GM18951 (cell line): ENCODE data around the gene SNX27.

Source experiments
- POLR2A ChIP-seq: IDR thresholded peaks from 4 replicates; pipeline ENCODE4 v1.6.1; 2011; ENCODE audit warnings: mild to moderate bottlenecking; ENCODE audit not compliant: insufficient read length, insufficient read depth; ENCODE audit errors: extremely low read depth
- in situ Hi-C: fragments of 300-500 bp; cut with MboI; formaldehyde crosslinking; loops from one replicate; pipeline ENCODE4 v1.12.0; 2022; ENCODE audit warnings: low sequenced_read_pairs, mixed read lengths, inconsistent platforms; ENCODE audit not compliant: unreplicated experiment

SNX27 gene

DNA sequence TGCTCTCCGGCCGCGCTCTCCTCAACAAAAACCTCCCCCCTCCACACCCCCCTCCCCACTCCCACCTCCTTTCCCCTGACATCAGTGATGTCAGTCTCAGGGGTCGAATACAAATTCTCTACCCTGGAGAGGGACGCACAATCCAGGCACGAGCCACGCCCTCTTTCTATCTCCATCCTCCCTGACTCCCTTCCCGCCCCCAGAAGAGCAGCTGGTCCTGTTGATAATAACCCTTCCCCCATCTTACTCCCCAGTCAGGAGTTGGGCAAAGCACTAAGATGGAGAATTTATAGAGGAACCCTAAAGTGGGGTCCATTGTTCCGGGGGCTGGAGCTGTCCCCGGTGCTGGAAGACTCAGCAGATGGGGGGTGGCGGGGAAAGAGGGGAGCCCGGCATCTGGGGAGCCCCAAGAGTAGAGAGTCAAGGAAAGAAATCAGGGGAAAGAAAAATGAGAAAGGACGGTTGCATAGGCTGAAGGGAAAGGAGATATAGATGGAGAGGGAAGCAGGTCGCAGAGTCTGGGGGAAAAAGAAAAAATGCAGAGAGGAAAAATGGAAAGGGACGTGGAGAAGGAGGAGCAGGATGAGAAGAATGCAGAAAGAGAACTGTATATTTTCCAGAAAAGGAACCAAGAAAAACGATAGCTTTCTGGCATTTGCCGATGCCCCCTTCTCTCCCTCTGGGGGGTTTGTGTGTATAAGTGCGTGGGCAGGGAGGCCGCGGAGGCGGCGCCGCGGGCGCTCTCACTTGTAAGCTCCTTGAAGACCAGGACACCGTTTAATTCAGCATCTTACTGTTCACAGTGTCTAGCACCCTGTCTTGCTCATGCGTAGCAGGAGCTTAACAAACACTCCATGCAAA is 105.2 kb downstream of the SNX27 start, which contains the start of gene CELF3:
TSS of gene CELF3 (minus strand) at position 33 of the 861 bp plus-strand sequence. CDS start 783 bp downstream, outside the sequence.
- in situ Hi-C loops: no loop called here

DNA sequence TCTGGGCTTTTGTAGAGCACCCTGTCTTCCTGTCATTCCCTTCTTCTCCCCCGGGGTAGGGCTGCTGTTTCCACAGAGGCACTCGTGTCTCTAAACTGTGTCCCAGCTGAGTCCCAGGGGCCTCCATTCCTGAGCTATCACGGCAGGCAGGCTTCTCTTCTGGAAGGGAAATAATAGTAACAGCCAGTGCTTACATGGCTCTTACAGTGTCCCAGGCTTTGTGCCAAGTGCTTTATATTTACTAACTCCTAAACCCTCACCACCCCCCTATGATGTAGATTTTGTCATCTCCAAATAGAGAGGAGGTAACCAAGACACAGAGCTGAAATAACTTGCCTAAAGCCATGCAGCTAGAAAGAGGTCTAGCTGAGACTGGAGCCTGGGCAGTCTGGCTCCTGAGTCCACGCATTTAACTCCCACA is 106.2 kb downstream of the SNX27 start:
- no peak for TF ChIP-seq POLR2A
- in situ Hi-C loops: no loop called here

More for the DNA sequence above, 105.2 kb downstream of the SNX27 start, which contains the start of gene CELF3:
- TF ChIP-seq POLR2A: no peak

DNA sequence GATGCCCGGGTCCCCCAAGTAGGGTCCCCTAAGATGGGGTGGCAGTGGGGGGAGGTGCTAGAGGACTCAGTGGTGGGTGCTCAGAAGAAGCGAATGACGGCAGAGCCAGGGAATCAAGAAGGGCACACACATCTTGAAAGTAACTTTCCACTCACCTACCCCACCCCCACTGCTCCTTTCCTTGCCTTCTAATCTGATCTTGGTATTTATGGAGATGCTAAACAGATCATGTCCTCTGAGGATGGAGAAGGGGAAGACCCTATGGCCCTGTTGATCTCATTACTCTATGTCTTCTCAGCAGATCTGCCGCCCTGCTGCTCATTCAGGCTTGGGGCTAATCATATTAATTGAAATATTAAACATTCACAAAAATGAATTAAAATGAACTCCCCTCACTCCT is 106.8 kb downstream of the SNX27 start:
- in situ Hi-C loops: no loop called here

DNA sequence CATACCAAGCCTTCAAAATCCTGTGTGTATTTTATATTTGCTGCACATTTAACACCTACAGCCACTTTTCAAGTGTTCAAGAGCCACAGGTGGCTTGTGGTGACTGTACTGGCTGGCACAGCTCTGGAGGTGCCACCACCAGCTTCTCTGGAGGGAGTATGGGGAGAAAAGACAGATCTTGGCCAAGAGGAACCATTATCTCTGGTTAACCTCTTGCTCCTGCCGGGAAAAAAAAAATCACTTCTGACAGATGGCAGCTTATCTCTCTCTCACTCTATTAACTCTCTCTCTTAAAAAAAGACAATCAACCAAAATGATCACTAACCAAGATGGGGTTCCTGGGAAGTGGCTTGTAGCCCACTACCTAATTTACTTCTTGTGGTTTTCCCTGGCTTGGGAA is 108.3 kb downstream of the SNX27 start:
- no peak for TF ChIP-seq POLR2A
- in situ Hi-C loops: no loop called here

More for the DNA sequence above, 106.8 kb downstream of the SNX27 start:
- no peak for TF ChIP-seq POLR2A

DNA sequence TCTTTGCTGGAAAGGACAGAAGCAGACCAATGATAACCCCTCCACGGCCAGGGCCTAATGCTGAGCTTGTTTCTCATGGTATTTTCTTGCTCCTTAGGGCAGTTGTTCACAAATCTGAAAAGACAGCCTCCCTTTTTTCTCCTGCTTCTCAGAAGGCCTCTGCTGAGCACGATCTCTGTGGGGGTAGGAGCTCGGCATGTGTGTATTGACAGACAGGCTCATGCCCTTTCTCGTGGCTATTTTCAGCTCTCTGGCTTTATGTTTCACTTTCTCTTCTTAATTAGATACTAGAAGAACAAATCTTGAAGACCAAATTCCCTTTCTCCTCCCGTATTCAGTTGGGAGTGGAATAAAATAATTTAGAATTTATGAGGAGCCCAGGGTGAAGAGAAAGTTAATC is 108.7 kb downstream of the SNX27 start:
- in situ Hi-C loops: no loop called here
- no peak for TF ChIP-seq POLR2A

DNA sequence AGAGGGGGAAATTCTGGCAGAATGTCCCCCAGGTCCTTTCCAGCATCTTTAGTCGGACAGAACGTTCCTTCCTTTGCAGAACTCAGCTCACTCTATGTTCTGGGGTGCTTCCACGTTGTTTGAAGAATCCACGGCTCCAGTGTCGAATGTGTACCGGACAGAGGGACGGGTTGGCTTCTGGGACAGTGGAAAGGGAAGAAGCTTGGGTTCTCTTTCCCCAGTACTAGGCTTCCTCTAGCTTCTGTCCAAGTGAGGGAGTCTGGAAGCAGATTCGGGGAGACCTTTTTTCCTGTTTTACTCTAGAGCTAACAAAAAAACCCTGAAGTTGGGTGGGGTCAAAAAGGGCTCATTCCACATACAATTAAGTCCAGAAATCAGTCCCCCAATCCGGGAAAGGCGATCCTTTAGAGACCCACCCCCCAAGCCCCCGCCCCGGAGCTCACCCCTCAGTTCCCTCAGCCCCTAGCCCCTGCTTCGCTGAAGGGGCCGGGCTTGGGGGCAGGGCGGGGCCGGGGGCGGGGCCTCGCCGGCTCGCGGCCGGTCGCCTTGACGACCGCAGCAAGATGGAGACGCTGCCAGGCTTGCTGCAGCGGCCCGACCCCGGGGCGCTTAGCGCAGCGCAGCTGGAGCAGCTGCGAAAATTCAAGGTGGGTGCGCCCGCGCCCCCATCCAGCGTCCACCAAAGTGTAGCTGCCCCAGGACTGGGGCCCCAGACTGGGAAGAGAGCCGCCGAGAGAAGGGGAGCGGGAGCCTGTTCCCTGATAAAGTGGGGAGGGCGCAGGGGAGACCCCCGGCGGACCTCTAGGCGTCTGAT is 109.3 kb downstream of the SNX27 start, which contains the start of gene RIIAD1:
TSS of gene RIIAD1 (plus strand) at position 549 of the 814 bp plus-strand sequence. CDS start at position 564, 15 bp downstream.
- in situ Hi-C loops: no loop called here

DNA sequence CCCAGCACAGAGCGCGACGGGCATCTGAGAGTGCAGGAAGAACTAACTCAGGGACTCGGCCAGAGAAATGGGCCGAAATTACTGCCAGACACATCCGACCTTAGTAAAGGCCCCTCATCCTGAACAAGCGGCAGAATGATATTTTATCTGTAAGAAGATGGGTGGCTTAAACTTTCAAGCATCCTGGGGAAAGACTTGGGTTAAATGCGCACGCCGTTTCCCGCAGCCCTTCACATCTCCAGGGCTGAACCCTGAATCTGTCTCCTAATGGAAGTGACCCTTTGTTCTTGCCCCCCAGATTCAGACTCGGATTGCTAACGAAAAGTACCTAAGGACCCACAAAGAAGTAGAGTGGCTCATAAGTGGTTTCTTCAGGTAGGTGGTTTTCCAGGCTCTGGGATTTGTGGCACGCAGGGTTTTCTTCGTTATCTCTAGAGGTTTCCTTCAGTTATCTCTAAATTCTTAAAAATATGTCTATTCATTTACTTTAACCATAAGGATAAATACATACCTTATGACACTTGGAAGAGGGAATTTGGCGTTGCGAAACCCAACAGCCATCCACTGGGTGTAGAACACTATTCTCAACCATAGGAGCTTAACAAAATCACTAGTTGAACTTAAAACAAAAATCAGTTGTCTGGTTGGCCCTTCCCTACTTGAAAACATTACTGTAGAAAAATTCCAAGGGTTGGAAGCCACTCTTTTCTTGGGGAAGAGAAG is 110.1 kb downstream of the SNX27 start:
- TF ChIP-seq POLR2A: no peak
- in situ Hi-C loops: no loop called here

More for the DNA sequence above, 109.3 kb downstream of the SNX27 start, which contains the start of gene RIIAD1:
- no peak for TF ChIP-seq POLR2A

DNA sequence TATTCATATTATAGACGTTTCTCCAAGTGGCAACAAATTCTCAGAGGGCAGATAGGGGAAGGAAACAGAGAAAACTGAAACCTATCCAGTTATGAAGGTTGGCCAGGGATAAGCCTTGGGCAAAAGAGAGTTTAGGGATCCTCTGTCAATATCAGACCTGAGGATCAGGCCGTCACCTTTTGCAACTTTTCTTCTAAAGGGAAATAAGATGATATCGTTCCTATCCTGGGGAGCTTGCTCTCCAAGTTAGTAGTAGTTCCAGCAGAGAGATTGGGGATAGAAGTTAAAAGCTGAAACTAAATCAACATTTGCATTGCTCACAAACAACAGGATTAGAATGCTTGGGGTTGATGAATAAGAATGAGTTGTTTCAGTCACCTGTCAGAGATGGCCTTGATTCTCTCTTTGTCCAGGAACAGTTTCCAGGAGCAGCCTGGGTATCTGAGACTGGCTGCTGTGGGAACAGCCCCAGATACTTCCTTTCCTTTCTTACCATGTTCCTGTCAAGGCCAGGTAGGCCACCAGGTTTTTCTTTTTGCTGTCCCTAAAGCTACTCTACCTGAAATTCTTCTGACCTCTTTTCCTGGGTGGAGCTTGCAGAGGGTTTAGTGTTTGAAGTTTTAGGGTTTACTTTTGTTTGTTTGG is 112.0 kb downstream of the SNX27 start:
- no peak for TF ChIP-seq POLR2A
- in situ Hi-C loops: no loop called here

DNA sequence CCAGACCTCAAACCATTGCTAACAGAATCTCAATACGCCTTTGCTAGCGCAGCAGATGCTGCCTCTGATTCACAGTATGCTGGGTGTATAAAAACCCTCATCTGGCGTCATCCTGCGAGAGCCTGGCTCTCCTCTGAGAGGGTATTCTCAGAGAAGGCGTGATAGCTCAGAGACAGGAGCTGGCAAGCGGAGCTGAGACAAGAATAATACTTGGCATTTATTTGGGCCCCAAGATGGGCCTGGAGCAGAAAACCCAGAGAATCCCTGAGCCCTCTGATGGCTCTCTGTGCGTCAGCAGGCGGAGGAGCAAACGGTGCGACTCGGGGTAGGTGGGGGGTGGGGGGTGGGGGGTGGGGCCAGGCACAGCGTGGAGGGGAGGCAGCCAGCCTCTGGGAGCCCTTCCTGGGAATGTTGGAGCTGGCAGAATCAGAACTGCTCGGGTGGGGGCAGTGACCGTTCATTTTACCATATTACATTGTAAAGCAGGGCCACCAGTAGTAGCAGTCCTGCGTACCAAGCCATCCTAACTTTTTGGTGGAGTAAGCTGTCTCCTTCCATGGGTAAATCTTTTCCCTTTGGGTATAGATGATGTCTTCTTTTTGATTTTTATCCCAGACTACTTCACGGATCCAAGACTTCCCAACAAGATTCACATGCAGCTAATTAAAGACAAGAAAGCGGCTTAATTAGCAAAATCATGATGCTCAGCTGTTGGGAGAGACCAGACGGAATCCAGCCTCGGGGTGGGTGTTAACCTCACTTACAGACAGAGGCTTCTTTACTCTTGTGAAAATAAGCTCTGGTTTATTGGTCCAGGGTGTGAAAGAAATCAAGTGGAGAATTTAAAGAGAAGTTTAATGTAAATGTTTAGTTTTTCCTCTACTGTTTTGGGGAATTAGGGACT is 116.6 kb downstream of the SNX27 start:
- no peak for TF ChIP-seq POLR2A
- in situ Hi-C loops: no loop called here

DNA sequence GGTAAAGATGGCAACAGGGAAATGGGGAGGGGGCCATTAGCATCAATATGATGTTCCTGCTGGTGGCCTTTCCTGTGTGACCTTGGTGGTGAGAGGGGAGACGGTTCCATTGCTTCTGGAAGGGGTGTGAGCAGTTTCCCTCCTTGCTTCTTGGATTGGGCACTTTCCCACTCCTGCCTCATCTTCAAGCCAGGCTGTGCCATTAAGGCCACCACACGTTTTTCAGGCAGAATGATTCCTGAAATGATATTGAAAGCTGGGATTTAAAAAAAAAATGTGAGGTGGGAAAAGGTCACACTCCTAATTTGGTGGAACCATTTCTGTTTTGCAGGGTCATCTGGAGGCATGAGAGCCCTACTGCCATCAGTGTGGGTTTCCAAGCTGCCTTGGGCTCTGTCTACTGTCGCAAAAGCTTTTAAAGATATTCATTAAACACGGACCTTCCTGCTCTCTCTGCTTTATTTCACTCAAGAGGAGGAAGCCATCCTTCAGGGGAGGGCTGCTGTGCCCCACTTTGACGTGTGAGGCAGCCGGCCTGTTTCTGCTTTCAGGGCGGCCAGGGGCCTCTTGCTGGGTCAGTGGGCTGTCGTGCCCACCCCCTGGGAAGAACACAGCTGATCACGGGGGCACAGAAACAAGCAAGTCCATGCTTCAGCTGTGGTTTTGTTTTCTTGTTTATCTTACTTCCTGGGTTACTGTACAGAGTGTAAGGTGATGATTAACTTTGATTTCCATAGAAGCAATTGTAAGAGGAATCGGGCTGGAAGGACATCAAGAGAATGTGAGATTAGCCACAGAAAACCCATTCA is 117.5 kb downstream of the SNX27 start:
- in situ Hi-C loops: no loop called here
- TF ChIP-seq POLR2A: no peak

DNA sequence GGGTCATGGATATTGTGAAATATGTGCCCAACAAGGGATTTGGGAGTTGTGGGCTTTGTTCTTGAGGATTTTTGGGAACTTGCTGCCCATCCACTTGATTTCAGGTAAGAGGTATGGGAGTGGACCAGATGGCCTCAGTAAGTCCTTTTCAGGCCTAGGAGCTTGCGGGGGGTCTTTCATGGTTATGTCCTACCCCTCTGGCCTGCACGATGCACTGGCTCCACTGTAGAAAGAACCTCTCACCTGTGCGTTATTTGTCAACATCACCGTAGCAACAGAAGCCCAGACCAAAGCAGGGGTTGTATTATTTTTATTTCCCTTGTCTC is 118.1 kb downstream of the SNX27 start:
- TF ChIP-seq POLR2A: no peak
- in situ Hi-C loops: no loop called here
